HUES64 (cell line): ENCODE results near the gene TMEM151B.
"Not testable (repeated sequence)": the region's sequence is repeated elsewhere in the genome, so short reads cannot be mapped to it uniquely, and the experiment has no call there.

ENCODE experiments used
- H3K27ac ChIP-seq: 2 replicates; pipeline ENCODE4 v1.7.0; 2013; ENCODE audit warnings: low read depth, low read length, inconsistent platforms
- H3K27me3 ChIP-seq: 2 replicates; pipeline ENCODE4 v1.6.1; 2013; ENCODE audit warnings: mild to moderate bottlenecking, low read length; ENCODE audit not compliant: insufficient read depth
- H3K36me3 ChIP-seq: 2 replicates; pipeline ENCODE4 v1.6.1; 2013; ENCODE audit warnings: mild to moderate bottlenecking, low read length; ENCODE audit not compliant: insufficient read depth
- H3K4me1 ChIP-seq: 2 replicates; pipeline ENCODE4 v1.6.1; 2013; ENCODE audit warnings: mild to moderate bottlenecking, low read length, moderate library complexity; ENCODE audit not compliant: insufficient read depth
- H3K4me3 ChIP-seq: 2 replicates; pipeline ENCODE4 v1.5.1; 2013; ENCODE audit warnings: mild to moderate bottlenecking, low read length, moderate library complexity
- H3K9ac ChIP-seq: 2 replicates; pipeline ENCODE4 v1.6.1; 2013; ENCODE audit warnings: mild to moderate bottlenecking, low read depth, low read length
- H3K9me3 ChIP-seq: 2 replicates; pipeline ENCODE4 v1.6.1; 2013; ENCODE audit warnings: low read depth, low read length; ENCODE audit not compliant: insufficient read depth
- WGBS: fragments of 150-250, 120-280 bp; methylation state at CpG from one replicate; pipeline ENCODE4 v1.1.7; 2013; ENCODE audit warnings: missing lambda C conversion rate; 5-methylcytosine and 5-hydroxymethylcytosine counted together

Gene TMEM151B

GRCh38 chr6:44312901-44313788 is 42.9 kb downstream of the TMEM151B start, which contains the start of gene AARS2:
AARS2 (minus strand) TSS chr6:44313347; CDS start chr6:44313323, 24 bp downstream.
- Histone ChIP-seq H3K9ac (peak within 1 kb of the TSS; percentile 94), H3K27me3 (no peaks in the 10 kb centered on the region), H3K36me3 (peaks cover 35% of the 10 kb centered on the region), H3K9me3 (no peaks in the 10 kb centered on the region), H3K27ac (peak within 1 kb of the TSS; percentile 85), H3K4me3 (peak within 1 kb of the TSS; percentile 83), H3K4me1 (no peaks in the 10 kb centered on the region)
- 4% methylated on average over 52 of the region's 52 CpGs for WGBS

- peaks cover 23% of the 10 kb centered on the region for H3K36me3 ChIP-seq
- not testable (repeated sequence) for H3K9me3 ChIP-seq, H3K4me1 ChIP-seq, H3K9ac ChIP-seq, H3K27ac ChIP-seq, H3K27me3 ChIP-seq, H3K4me3 ChIP-seq
- WGBS: 96% methylated on average over 8 of the region's 8 CpGs
Observed at GRCh38 chr6:44314657-44315056, 44.4 kb downstream of the TMEM151B start.

- no peaks in the 10 kb centered on the region for H3K9me3 ChIP-seq
- no peak overlapping the region for H3K4me3 ChIP-seq
- 91% methylated on average over 3 of the region's 3 CpGs for WGBS
- H3K9ac ChIP-seq: no peak overlapping the region
- peaks cover 4% of the 10 kb centered on the region; the same call in 1 of the 2 replicates for H3K27me3 ChIP-seq
- no peaks in the 10 kb centered on the region for H3K4me1 ChIP-seq
- no peak overlapping the region for H3K27ac ChIP-seq
- H3K36me3 ChIP-seq: peaks cover 15% of the 10 kb centered on the region
Observed at GRCh38 chr6:44315516-44315915, 45.3 kb downstream of the TMEM151B start.

- Histone ChIP-seq H3K27ac (no peak overlapping the region), H3K27me3 (peaks cover 4% of the 10 kb centered on the region; the same call in 1 of the 2 replicates), H3K9ac (no peak overlapping the region), H3K4me3 (no peak overlapping the region), H3K36me3 (peaks cover 10% of the 10 kb centered on the region), H3K4me1 (no peaks in the 10 kb centered on the region), H3K9me3 (no peaks in the 10 kb centered on the region)
- 89% methylated on average over 5 of the region's 5 CpGs for WGBS
Observed at GRCh38 chr6:44315951-44316350, 45.7 kb downstream of the TMEM151B start.

- WGBS: 91% methylated on average over 12 of the region's 12 CpGs
- Histone ChIP-seq H3K9me3 (no peaks in the 10 kb centered on the region), H3K4me1 (no peaks in the 10 kb centered on the region), H3K9ac (no peak overlapping the region), H3K36me3 (peaks cover 5% of the 10 kb centered on the region), H3K27me3 (peaks cover 4% of the 10 kb centered on the region; the same call in 1 of the 2 replicates), H3K27ac (no peak overlapping the region), H3K4me3 (no peak overlapping the region)
Observed at GRCh38 chr6:44316481-44316880, 46.2 kb downstream of the TMEM151B start.

GRCh38 chr6:44317136-44317631 is 46.9 kb downstream of the TMEM151B start:
- H3K27me3 ChIP-seq, H3K9me3 ChIP-seq, H3K9ac ChIP-seq, H3K27ac ChIP-seq, H3K4me1 ChIP-seq, H3K36me3 ChIP-seq, H3K4me3 ChIP-seq: not testable (repeated sequence)
- WGBS: 74% methylated on average over 8 of the region's 9 CpGs

- Histone ChIP-seq H3K4me1 (no peaks in the 10 kb centered on the region), H3K36me3 (no peaks in the 10 kb centered on the region), H3K9ac (no peak overlapping the region), H3K27ac (no peak overlapping the region), H3K27me3 (peaks cover 4% of the 10 kb centered on the region; the same call in 1 of the 2 replicates), H3K9me3 (no peaks in the 10 kb centered on the region), H3K4me3 (no peak overlapping the region)
- WGBS: 85% methylated on average over 3 of the region's 3 CpGs
Observed at GRCh38 chr6:44321210-44321609, 51.0 kb downstream of the TMEM151B start.

- Histone ChIP-seq H3K4me1 (peaks cover 9% of the 10 kb centered on the region), H3K9me3 (no peaks in the 10 kb centered on the region), H3K27ac (no peak overlapping the region), H3K4me3 (no peak overlapping the region), H3K27me3 (no peaks in the 10 kb centered on the region), H3K9ac (no peak overlapping the region), H3K36me3 (no peaks in the 10 kb centered on the region)
Observed at GRCh38 chr6:44327096-44327495, 56.8 kb downstream of the TMEM151B start.

GRCh38 chr6:44327760-44328159 is 57.5 kb downstream of the TMEM151B start:
- WGBS: 56% methylated on average over 2 of the region's 2 CpGs
- peak overlapping the region; percentile 55; the same call in 1 of the 2 replicates for H3K27ac ChIP-seq
- H3K4me1 ChIP-seq: peaks cover 9% of the 10 kb centered on the region
- H3K27me3 ChIP-seq: no peaks in the 10 kb centered on the region
- H3K4me3 ChIP-seq: no peak overlapping the region
- H3K9me3 ChIP-seq: no peaks in the 10 kb centered on the region
- no peaks in the 10 kb centered on the region for H3K36me3 ChIP-seq
- no peak overlapping the region for H3K9ac ChIP-seq

- not testable (repeated sequence) for H3K9me3 ChIP-seq, H3K36me3 ChIP-seq, H3K27me3 ChIP-seq, H3K27ac ChIP-seq, H3K4me1 ChIP-seq, H3K9ac ChIP-seq
- 30% methylated on average over 3 of the region's 9 CpGs for WGBS
- H3K4me3 ChIP-seq: 0 out of 2 replicates have a peak overlapping the region, but pooled peaks have one; percentile 26
Observed at GRCh38 chr6:44328203-44328602, 58.0 kb downstream of the TMEM151B start.

- Histone ChIP-seq H3K27ac (no peak overlapping the region), H3K27me3 (no peaks in the 10 kb centered on the region), H3K4me1 (peaks cover 9% of the 10 kb centered on the region), H3K4me3 (no peak overlapping the region), H3K9me3 (no peaks in the 10 kb centered on the region), H3K36me3 (no peaks in the 10 kb centered on the region), H3K9ac (no peak overlapping the region)
- 75% methylated on average over 5 of the region's 5 CpGs for WGBS
Observed at GRCh38 chr6:44329858-44330257, 59.6 kb downstream of the TMEM151B start.
